ENCODE measurements around the gene DYTN.

Gene DYTN

GRCh38 chr2:206642075-206643025 lies 75.8 kb downstream of the DYTN start, which contains the start of gene FAM237A:
TSS of gene FAM237A (plus strand) at chr2:206642487. CDS start at chr2:206644237, 1,750 bp downstream.
- ChIA-PET POLR2A (no interaction called here), CTCF (no interaction called here)
- DNase-seq (ENCODE audit: extremely low spot score): peak; percentile 50

DNA sequence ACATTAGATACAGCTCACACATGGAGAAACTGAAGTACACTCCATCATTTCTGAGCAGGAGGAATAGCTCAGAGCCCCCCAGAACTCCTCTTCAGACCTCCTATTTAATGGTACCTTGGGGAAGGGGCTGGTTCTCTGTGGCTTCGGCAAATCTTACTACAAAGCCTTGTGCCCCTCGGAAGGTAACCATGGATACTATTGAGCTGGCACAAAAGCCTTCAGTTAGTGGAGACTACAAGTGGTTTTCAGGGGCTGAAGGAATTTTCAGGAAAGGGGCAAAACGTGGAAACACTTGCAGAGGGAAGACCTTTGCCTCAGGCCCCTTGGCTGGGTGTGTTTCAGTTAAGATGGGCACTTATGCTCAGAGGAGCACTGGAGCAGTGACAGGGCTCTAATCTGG lies 77.0 kb downstream of the DYTN start:
- TF ChIP-seq L3MBTL2 (conservative IDR thresholded peaks at IDR 0.05): no peak
- TF ChIP-seq SP1 (IDR thresholded peaks at IDR 0.05): no peak
- TF ChIP-seq ARNT (IDR thresholded peaks at IDR 0.05): no peak
- TF ChIP-seq NFRKB (IDR thresholded peaks at IDR 0.05): no peak
- TF ChIP-seq, protein P1, sequence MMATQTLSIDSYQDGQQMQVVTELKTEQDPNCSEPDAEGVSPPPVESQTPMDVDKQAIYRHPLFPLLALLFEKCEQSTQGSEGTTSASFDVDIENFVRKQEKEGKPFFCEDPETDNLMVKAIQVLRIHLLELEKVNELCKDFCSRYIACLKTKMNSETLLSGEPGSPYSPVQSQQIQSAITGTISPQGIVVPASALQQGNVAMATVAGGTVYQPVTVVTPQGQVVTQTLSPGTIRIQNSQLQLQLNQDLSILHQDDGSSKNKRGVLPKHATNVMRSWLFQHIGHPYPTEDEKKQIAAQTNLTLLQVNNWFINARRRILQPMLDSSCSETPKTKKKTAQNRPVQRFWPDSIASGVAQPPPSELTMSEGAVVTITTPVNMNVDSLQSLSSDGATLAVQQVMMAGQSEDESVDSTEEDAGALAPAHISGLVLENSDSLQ (IDR thresholded peaks at IDR 0.05): no peak
- no peak for TF ChIP-seq BHLHE40 (IDR thresholded peaks at IDR 0.05; ENCODE audit: borderline replicate concordance)
- TF ChIP-seq FOXM1 (IDR thresholded peaks at IDR 0.05; ENCODE audit: borderline replicate concordance): no peak
- no peak for TF ChIP-seq SUZ12 (IDR thresholded peaks at IDR 0.05)
- TF ChIP-seq LEF1 (IDR thresholded peaks at IDR 0.05; ENCODE audit: borderline replicate concordance): no peak
- TF ChIP-seq ELF4 (IDR thresholded peaks at IDR 0.05): no peak
- no peak for TF ChIP-seq FOXK2 (IDR thresholded peaks at IDR 0.05)
- no peak for TF ChIP-seq TARDBP (IDR thresholded peaks at IDR 0.05)
- DNase-seq (ENCODE audit: extremely low spot score): no peak
- ChIA-PET POLR2A (no interaction called here), CTCF (no interaction called here)

More at GRCh38 chr2:206642075-206643025, 75.8 kb downstream of the DYTN start, which contains the start of gene FAM237A:
- TF ChIP-seq SP1 (IDR thresholded peaks at IDR 0.05): no peak
- TF ChIP-seq, protein P1 (IDR thresholded peaks at IDR 0.05): no peak
- no peak for TF ChIP-seq ELF4 (IDR thresholded peaks at IDR 0.05)
- TF ChIP-seq ARNT (IDR thresholded peaks at IDR 0.05): no peak
- TF ChIP-seq SUZ12 (IDR thresholded peaks at IDR 0.05): no peak
- no peak for TF ChIP-seq ZNF384 (IDR thresholded peaks at IDR 0.05)
- TF ChIP-seq HDGF (IDR thresholded peaks at IDR 0.05; ENCODE audit: borderline replicate concordance): no peak
- no peak for TF ChIP-seq TARDBP (IDR thresholded peaks at IDR 0.05)
- TF ChIP-seq NFRKB (IDR thresholded peaks at IDR 0.05): no peak
- TF ChIP-seq FOXM1 (IDR thresholded peaks at IDR 0.05; ENCODE audit: borderline replicate concordance): no peak
- TF ChIP-seq FOXA1 (IDR thresholded peaks at IDR 0.05): no peak
- no peak for TF ChIP-seq BHLHE40 (IDR thresholded peaks at IDR 0.05; ENCODE audit: borderline replicate concordance)

DNA sequence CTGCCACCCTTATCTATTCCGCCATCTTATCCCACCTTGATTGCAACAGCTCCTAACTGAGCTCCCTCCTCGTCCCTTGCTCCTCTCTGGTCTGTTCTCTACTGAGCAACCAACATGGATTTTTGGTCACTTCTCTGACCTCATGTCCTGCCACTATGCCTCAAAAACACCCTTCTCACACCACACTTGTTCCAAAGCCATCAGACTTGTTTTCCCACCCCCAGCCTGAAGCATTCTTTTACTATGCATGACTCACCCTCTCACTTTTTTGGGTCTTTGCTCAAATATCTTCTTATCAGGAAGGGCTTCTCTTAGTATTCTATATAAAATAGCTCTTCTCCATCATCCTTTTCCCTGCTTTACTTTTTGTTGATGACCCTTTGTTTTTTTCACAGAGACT lies 78.6 kb downstream of the DYTN start:
- POLR2A ChIA-PET: no interaction called here
- TF ChIP-seq L3MBTL2 (conservative IDR thresholded peaks at IDR 0.05) (no peak), SP1 (IDR thresholded peaks at IDR 0.05) (no peak), LEF1 (IDR thresholded peaks at IDR 0.05; ENCODE audit: borderline replicate concordance) (no peak), ELF4 (IDR thresholded peaks at IDR 0.05) (no peak), FOXM1 (IDR thresholded peaks at IDR 0.05; ENCODE audit: borderline replicate concordance) (no peak), FOXA1 (IDR thresholded peaks at IDR 0.05) (no peak)
- no peak for DNase-seq (ENCODE audit: extremely low spot score)
- CTCF ChIA-PET: no interaction called here

DNA sequence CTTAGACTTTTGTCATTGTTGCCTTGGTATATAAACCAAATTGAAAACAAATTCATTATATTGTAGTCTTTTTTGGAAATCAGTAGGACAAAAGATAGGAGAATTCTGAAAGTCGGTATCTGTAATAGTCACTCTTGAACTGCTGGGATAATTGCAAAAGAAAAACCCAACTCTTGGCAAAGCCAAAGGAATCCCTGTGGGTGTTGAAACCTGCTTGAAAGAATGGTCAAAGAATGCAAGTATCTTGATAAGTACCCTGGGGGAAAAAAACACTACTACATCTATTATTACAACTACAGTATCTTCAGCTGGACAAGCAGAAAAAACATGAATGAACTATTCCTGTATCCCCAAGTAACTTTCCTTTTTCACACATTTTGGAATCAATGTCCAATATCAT lies 83.2 kb downstream of the DYTN start:
- CTCF ChIA-PET: no interaction called here
- DNase-seq (ENCODE audit: extremely low spot score): no peak
- POLR2A ChIA-PET: no interaction called here
- no peak for TF ChIP-seq FOXK2 (IDR thresholded peaks at IDR 0.05)
- no peak for TF ChIP-seq FOXA1 (IDR thresholded peaks at IDR 0.05)
- no peak for TF ChIP-seq ELF4 (IDR thresholded peaks at IDR 0.05)
- TF ChIP-seq HDGF (IDR thresholded peaks at IDR 0.05; ENCODE audit: borderline replicate concordance): no peak
- TF ChIP-seq ZNF384 (IDR thresholded peaks at IDR 0.05): no peak
- no peak for TF ChIP-seq BHLHE40 (IDR thresholded peaks at IDR 0.05; ENCODE audit: borderline replicate concordance)

DNA sequence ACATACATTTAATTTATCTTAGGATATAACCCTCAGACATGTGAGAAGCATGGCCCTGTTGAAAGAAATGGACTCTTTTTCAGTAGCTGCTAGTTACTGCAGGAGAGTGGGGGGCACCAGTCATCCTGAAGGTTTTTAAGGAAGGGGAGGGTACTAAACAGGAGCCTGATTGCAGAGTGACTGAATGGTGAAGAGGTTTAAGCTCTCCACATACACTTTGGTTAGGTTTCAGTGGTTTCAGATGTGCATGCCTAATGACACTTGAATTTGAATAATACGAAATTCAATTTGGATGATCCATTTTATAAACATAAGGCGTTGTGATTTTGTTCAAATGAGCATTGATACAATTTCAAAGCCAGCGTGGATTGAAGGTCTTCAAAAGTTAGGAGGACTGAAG lies 86.9 kb downstream of the DYTN start:
- ChIA-PET CTCF (no interaction called here), POLR2A (no interaction called here)
- DNase-seq (ENCODE audit: extremely low spot score): no peak
- TF ChIP-seq FOXK2 (IDR thresholded peaks at IDR 0.05) (no peak), CTBP1 (IDR thresholded peaks at IDR 0.05; ENCODE audit: borderline replicate concordance) (no peak), FOXM1 (IDR thresholded peaks at IDR 0.05; ENCODE audit: borderline replicate concordance) (no peak), NFRKB (IDR thresholded peaks at IDR 0.05) (no peak), LEF1 (IDR thresholded peaks at IDR 0.05; ENCODE audit: borderline replicate concordance) (no peak), BHLHE40 (IDR thresholded peaks at IDR 0.05; ENCODE audit: borderline replicate concordance) (no peak), L3MBTL2 (conservative IDR thresholded peaks at IDR 0.05) (no peak)

GRCh38 chr2:206627632-206628031 lies 90.6 kb downstream of the DYTN start:
- DNase-seq (ENCODE audit: extremely low spot score): no peak
- no peak for TF ChIP-seq ELF4 (IDR thresholded peaks at IDR 0.05)
- TF ChIP-seq, protein P1 (IDR thresholded peaks at IDR 0.05): no peak
- TF ChIP-seq HDGF (IDR thresholded peaks at IDR 0.05; ENCODE audit: borderline replicate concordance): no peak
- no peak for TF ChIP-seq SP1 (IDR thresholded peaks at IDR 0.05)
- no peak for TF ChIP-seq TARDBP (IDR thresholded peaks at IDR 0.05)
- no peak for TF ChIP-seq BHLHE40 (IDR thresholded peaks at IDR 0.05; ENCODE audit: borderline replicate concordance)
- TF ChIP-seq SUZ12 (IDR thresholded peaks at IDR 0.05): no peak
- no peak for TF ChIP-seq L3MBTL2 (conservative IDR thresholded peaks at IDR 0.05)
- TF ChIP-seq FOXA1 (IDR thresholded peaks at IDR 0.05): no peak
- no peak for TF ChIP-seq ZNF384 (IDR thresholded peaks at IDR 0.05)
- no peak for TF ChIP-seq LEF1 (IDR thresholded peaks at IDR 0.05; ENCODE audit: borderline replicate concordance)
- no peak for TF ChIP-seq NFRKB (IDR thresholded peaks at IDR 0.05)
- ChIA-PET POLR2A (no interaction called here), CTCF (no interaction called here)
